ENCODE results near the gene ADRB2. TPM values are rescaled to one million over a fixed set of nuclear protein-coding genes. Genes with fewer than 3 reads are reported as not detected.
A peak's percentile ranks its signal among the peaks of the same experiment; 100 is the strongest.

The ADRB2 gene
- total RNA-seq, 2 donors from 2014 or later, result 0.94 to 1.2 TPM

GRCh38 chr5:148831590-148832565 is 5.5 kb downstream of the ADRB2 start:
- no peaks in the 10 kb centered on the region for H3K27me3 ChIP-seq
- no peak for TF ChIP-seq CTCF (IDR thresholded peaks at IDR 0.05)
- H3K36me3 ChIP-seq, result no peaks in the 10 kb centered on the region
- intact Hi-C loops (cut with DNase I), result no loop called here
- H3K9me3 ChIP-seq, result no peaks in the 10 kb centered on the region
- H3K4me1 ChIP-seq, result no peaks in the 10 kb centered on the region
- H3K27ac ChIP-seq, result peak overlapping the region; percentile 13
- no peak overlapping the region for H3K4me3 ChIP-seq
- no peak for DNase-seq
- no peak overlapping the region for H3K9ac ChIP-seq (ENCODE audit: low read depth in 2 of 2, low read length in 2 of 2)

GRCh38 chr5:148833122-148833521 is 6.7 kb downstream of the ADRB2 start:
- Histone ChIP-seq H3K36me3 (no peaks in the 10 kb centered on the region), H3K27ac (no peak overlapping the region), H3K9me3 (no peaks in the 10 kb centered on the region), H3K4me1 (no peaks in the 10 kb centered on the region), H3K27me3 (no peaks in the 10 kb centered on the region), H3K4me3 (no peak overlapping the region), H3K9ac (ENCODE audit: low read depth in 2 of 2, low read length in 2 of 2) (peak overlapping the region in 1 of 2 donors; percentile 5)
- no peak for DNase-seq
- no peak for TF ChIP-seq CTCF (IDR thresholded peaks at IDR 0.05)
- intact Hi-C loops (cut with DNase I), result no loop called here

- no peak for TF ChIP-seq CTCF (IDR thresholded peaks at IDR 0.05)
- no peaks in the 10 kb centered on the region for H3K36me3 ChIP-seq
- no peak for DNase-seq
- no peak overlapping the region for H3K9ac ChIP-seq (ENCODE audit: low read depth in 2 of 2, low read length in 2 of 2)
- no peak overlapping the region for H3K4me3 ChIP-seq
- no peak overlapping the region for H3K27ac ChIP-seq
- intact Hi-C loops (cut with DNase I), result no loop called here
- H3K9me3 ChIP-seq, result no peaks in the 10 kb centered on the region
- no peaks in the 10 kb centered on the region for H3K27me3 ChIP-seq
- H3K4me1 ChIP-seq, result no peaks in the 10 kb centered on the region
Measured at GRCh38 chr5:148833925-148834324, 7.5 kb downstream of the ADRB2 start.

GRCh38 chr5:148834689-148835088 is 8.3 kb downstream of the ADRB2 start:
- Histone ChIP-seq H3K4me3 (no peak overlapping the region), H3K9ac (ENCODE audit: low read depth in 2 of 2, low read length in 2 of 2) (no peak overlapping the region), H3K36me3 (no peaks in the 10 kb centered on the region), H3K9me3 (no peaks in the 10 kb centered on the region), H3K4me1 (no peaks in the 10 kb centered on the region), H3K27ac (no peak overlapping the region), H3K27me3 (no peaks in the 10 kb centered on the region)
- no peak for DNase-seq
- intact Hi-C loops (cut with DNase I), result no loop called here
- no peak for TF ChIP-seq CTCF (IDR thresholded peaks at IDR 0.05)

- no peaks in the 10 kb centered on the region for H3K4me1 ChIP-seq
- no peak overlapping the region for H3K9ac ChIP-seq (ENCODE audit: low read depth in 2 of 2, low read length in 2 of 2)
- no peak overlapping the region for H3K4me3 ChIP-seq
- TF ChIP-seq CTCF (IDR thresholded peaks at IDR 0.05), result no peak
- no peaks in the 10 kb centered on the region for H3K9me3 ChIP-seq
- intact Hi-C loops (cut with DNase I), result no loop called here
- no peak overlapping the region for H3K27ac ChIP-seq
- no peaks in the 10 kb centered on the region for H3K36me3 ChIP-seq
- no peak for DNase-seq
- no peaks in the 10 kb centered on the region for H3K27me3 ChIP-seq
Measured at GRCh38 chr5:148836272-148837250, 10.2 kb downstream of the ADRB2 start.

Data from colonic mucosa (tissue), 4 donors.